Heart right ventricle (tissue), 16 donors: Measurements from ENCODE around the gene SPATA24. TPM values are rescaled to one million over a fixed set of nuclear protein-coding genes. Genes with fewer than 3 reads are reported as not detected.
"Not testable (repeated sequence)": the region's sequence is repeated elsewhere in the genome, so short reads cannot be mapped to it uniquely, and the experiment has no call there.

Source experiments
- ATAC-seq, 8 donors: fragments of 200-7000 bp; cut with Tn5 transposase; one replicate each; pipeline ENCODE4 v1.9.1; 2020; ENCODE audit warnings: mild to moderate bottlenecking in 8 of 8, moderate library complexity in 8 of 8, moderate number of reproducible peaks in 1 of 8
- DNase-seq, 2 donors: peaks; one replicate each; pipeline ENCODE4 v3.0.0-alpha.2; 2020
- H3K27ac ChIP-seq, 10 donors: fragments of 200-600 bp; sonication (generic) in 2 of 10; one replicate each; pipeline versions ENCODE4 v1.5.0 to v1.8.0; 2020 to 2022; ENCODE audit warnings: mild to moderate bottlenecking in 3 of 10
- H3K27me3 ChIP-seq, 7 donors: fragments of 200-600 bp; one replicate each; pipeline ENCODE4 v1.8.0; 2021 to 2022; ENCODE audit warnings: mild to moderate bottlenecking in 2 of 7
- H3K36me3 ChIP-seq, 9 donors: fragments of 200-600 bp; sonication (generic) in 1 of 9; one replicate each; pipeline versions ENCODE4 v1.5.0 to v1.8.0; 2020 to 2022; ENCODE audit warnings: mild to moderate bottlenecking in 2 of 9
- H3K4me1 ChIP-seq, 9 donors: fragments of 200-600 bp; sonication (generic) in 1 of 9; one replicate each; pipeline versions ENCODE4 v1.5.0 to v1.8.0; 2020 to 2022; ENCODE audit warnings: mild to moderate bottlenecking in 4 of 9
- H3K4me3 ChIP-seq, 10 donors: fragments of 200-600 bp; sonication (generic) in 2 of 10; one replicate each; pipeline versions ENCODE4 v1.5.0 to v1.8.0; 2020 to 2022; ENCODE audit warnings: mild to moderate bottlenecking in 7 of 10, moderate library complexity in 2 of 10
- H3K9me3 ChIP-seq, 11 donors: fragments of 200-600 bp in 10 of 11; sonication (generic) in 2 of 11; one replicate each; pipeline versions ENCODE4 v1.5.0 to v1.8.0; 2013 to 2022; ENCODE audit warnings: mild to moderate bottlenecking in 2 of 11, control low read depth in 1 of 11, moderate library complexity in 1 of 11
- WGBS, 2 donors: extraction: QIAGEN DNeasy Blood & Tissue Kit; methylation state at CpG; one replicate each; pipeline ENCODE4 v1.1.7; 2013; ENCODE audit warnings: inconsistent platforms in 1 of 2; 5-methylcytosine and 5-hydroxymethylcytosine counted together
- intact Hi-C, 10 donors: fragments of 100-400 bp; cut with DNase I; formaldehyde crosslinking; loops; one replicate each; pipeline versions ENCODE4 v1.11.1 to v1.14.2; 2022
- polyA plus RNA-seq, 2 donors: library from polyadenylated mRNA; stranded (reverse); fragments of 200-250 nt; gene quantifications; one replicate each; pipeline ENCODE4 v1.2.3, GENCODE V29; 2013
- total RNA-seq, 10 donors: library from RNA; stranded (reverse); fragmentation: NEBNext Ultra II Directional in 3 of 10; extraction: Animal tissue kit (Norgen Biotek cat#: 25700) in 3 of 10; gene quantifications; one replicate each; pipeline versions ENCODE4 v1.2.1 to v1.2.4, GENCODE V29; 2021 to 2023
- TF ChIP-seq, protein P1 (sequence below), 9 donors: fragments of 200-600 bp; sonication (generic) in 2 of 9; IDR thresholded peaks; one replicate each; pipeline versions ENCODE4 v1.5.0 to v1.8.0; 2021 to 2022; ENCODE audit warnings: antibody characterized with exemption in 9 of 9, mild to moderate bottlenecking in 5 of 9, moderate library complexity in 1 of 9
- donor health status: Arrhythmogenic right ventricular cardiomyopathy.
- donor health status: ischemic (EF 13 %, LVEDD 7.1; RV severe dilation, severe dysfunction).
- donor health status: healthy with polysubstance abuse.
- donor health status: DM: no; HTN: yes; CAD: no.
- donor health status: DM: no; HTN: no; CAD: no.
- donor health status: ischemic (EF 25% LVEDD 6.9; RV normal size, moderate dysfunction).
- donor health status: ischemic (EF 25% LVEDD 5.7; RV mildly dilated, moderate dysfunction).
- donor health status: healthy.
- donor health status: DM: yes; HTN: yes; CAD: no.
- donor health status: Ischemic cardiomyopathy.
- donor health status: ischemic (EF 35%, LVEDD 5.7; RV mildly dilated, moderate dysfunction).
- donor health status: nonischemic (EF 11% LVEDD 7.7; RV severe dilation, severe dysfunction).
- donor health status: DM: yes; HTN: yes; CAD: no.
- donor health status: PGD.
- donor health status: ischemic (EF 29% LVEDD 5.4; RV normal size, mild dysfunction).
- donor health status: nonischemic (EF 23%, LVEDD 6.1; RV moderate dilation, normal function).

The SPATA24 gene
- total and polyA plus RNA-seq, 12 donors = 11.8 to 37.5 (median 16.5) TPM

DNA sequence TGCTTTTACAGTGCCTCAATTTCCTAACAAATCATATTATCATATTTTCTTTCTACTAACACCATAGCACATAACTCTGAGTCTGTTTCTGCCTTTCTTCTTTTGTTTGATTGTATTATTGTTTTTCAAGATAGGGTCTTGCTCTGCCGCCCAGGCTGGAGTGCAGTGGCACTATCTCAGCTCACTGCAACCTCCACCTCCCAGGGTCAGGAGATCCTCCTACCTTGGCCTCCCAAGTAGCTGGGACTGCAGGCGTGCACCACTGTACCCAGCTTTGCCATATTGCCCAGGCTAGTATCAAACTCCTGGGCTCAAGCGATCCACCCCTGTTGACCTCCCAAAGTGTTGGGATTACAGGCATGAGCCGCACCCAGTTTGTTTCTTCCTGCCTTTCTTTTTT lies 43.5 kb downstream of the SPATA24 start:
- no peaks in the 10 kb centered on the region for H3K27me3 ChIP-seq
- H3K27ac ChIP-seq = no peak overlapping the region
- peaks cover 0 to 46% (median 20%) of the 10 kb centered on the region in 9 donors for H3K36me3 ChIP-seq
- no peaks in the 10 kb centered on the region for H3K9me3 ChIP-seq
- DNase-seq (no peak), ATAC-seq (no peak)
- TF ChIP-seq, protein P1, sequence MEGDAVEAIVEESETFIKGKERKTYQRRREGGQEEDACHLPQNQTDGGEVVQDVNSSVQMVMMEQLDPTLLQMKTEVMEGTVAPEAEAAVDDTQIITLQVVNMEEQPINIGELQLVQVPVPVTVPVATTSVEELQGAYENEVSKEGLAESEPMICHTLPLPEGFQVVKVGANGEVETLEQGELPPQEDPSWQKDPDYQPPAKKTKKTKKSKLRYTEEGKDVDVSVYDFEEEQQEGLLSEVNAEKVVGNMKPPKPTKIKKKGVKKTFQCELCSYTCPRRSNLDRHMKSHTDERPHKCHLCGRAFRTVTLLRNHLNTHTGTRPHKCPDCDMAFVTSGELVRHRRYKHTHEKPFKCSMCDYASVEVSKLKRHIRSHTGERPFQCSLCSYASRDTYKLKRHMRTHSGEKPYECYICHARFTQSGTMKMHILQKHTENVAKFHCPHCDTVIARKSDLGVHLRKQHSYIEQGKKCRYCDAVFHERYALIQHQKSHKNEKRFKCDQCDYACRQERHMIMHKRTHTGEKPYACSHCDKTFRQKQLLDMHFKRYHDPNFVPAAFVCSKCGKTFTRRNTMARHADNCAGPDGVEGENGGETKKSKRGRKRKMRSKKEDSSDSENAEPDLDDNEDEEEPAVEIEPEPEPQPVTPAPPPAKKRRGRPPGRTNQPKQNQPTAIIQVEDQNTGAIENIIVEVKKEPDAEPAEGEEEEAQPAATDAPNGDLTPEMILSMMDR (IDR thresholded peaks at IDR 0.05) = no peak
- peaks cover 0 to 18% (median 9%) of the 10 kb centered on the region in 9 donors for H3K4me1 ChIP-seq
- intact Hi-C loops = no loop called here
- 96% methylated on average over 4 of the region's 4 CpGs for WGBS, 2 donors
- H3K4me3 ChIP-seq = no peak overlapping the region

DNA sequence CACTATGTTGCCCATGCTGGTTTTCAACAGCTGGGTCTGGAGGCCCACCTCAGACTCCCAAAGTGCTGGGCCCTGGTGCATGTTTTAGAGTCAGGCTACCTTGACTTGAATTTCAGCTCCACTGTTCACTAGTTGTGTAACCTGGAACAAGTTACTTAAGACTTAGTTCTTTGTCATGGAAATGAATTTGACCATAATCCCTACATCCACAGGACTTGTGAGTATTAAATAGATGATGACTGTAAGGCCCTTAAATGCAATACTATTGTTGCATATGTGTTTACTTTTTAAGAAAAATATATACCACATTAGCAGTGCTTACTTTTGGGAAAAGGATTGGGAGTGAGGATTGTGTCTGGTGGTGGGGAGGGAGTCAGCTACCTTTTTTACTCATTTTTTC lies 45.8 kb downstream of the SPATA24 start:
- ATAC-seq = no peak
- intact Hi-C loops = no loop called here
- Histone ChIP-seq H3K4me1 (peaks cover 0 to 30% (median 10%) of the 10 kb centered on the region in 9 donors), H3K9me3 (peaks cover 0 to 7% (median 0%) of the 10 kb centered on the region in 11 donors), H3K27ac (no peak overlapping the region), H3K4me3 (no peak overlapping the region), H3K36me3 (peaks cover 0 to 33% (median 7%) of the 10 kb centered on the region in 9 donors), H3K27me3 (no peaks in the 10 kb centered on the region)
- no peak for DNase-seq
- TF ChIP-seq, protein P1 (IDR thresholded peaks at IDR 0.05) = no peak

DNA sequence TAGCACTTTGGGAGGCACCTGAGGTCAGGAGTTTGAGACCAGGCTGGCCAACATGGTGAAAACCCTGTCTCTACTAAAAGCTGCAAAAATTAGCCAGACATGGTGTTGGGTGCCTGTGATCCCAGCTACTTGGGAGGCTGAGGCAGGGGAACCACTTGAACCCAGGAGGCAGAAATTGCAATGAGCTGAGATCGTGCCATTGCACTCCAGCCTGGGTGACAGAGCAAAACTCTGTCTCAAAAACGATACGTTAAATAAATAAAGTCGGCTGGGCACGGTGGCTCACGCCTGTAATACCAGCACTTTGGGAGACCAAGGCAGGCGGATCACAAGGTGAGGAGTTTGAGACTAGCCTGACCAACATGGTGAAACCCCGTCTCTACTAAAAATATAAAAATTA lies 48.0 kb downstream of the SPATA24 start:
- H3K9me3 ChIP-seq, intact Hi-C loops, DNase-seq, H3K4me3 ChIP-seq, H3K27ac ChIP-seq, H3K27me3 ChIP-seq, ATAC-seq: not testable (repeated sequence)
- Histone ChIP-seq H3K36me3 (peaks cover 0 to 37% (median 7%) of the 10 kb centered on the region in 9 donors), H3K4me1 (peaks cover 0 to 43% (median 23%) of the 10 kb centered on the region in 9 donors)
- 95 to 96% methylated on average over 8 of the region's 8 CpGs for WGBS, 2 donors

DNA sequence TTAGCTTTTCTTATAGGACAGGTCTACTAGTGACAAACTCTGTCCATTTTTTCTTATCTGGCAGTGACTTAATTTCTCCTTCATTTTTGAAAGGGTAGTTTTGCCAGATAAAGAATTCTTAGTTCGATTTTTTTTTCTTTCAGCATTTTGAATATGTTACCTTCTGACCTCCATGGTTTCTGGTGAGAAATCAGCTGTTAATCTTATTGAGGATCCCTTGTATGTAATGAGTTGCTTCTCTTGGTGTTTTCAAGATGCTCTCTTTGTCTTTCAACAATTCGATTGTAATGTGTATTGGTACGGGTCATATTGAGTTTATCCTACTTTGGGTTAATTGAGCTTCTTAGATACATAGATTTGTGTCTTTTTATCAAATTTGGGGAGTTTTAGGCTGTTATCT lies 49.7 kb downstream of the SPATA24 start:
- ATAC-seq = no peak
- 94 to 95% methylated on average over 3 of the region's 3 CpGs for WGBS, 2 donors
- no peak overlapping the region for H3K4me3 ChIP-seq
- no peaks in the 10 kb centered on the region for H3K27me3 ChIP-seq
- no peak for DNase-seq
- H3K9me3 ChIP-seq = peaks cover 0 to 7% (median 0%) of the 10 kb centered on the region in 11 donors
- peaks cover 0 to 42% (median 7%) of the 10 kb centered on the region in 9 donors for H3K36me3 ChIP-seq
- no peak overlapping the region for H3K27ac ChIP-seq
- peaks cover 0 to 54% (median 28%) of the 10 kb centered on the region in 9 donors for H3K4me1 ChIP-seq
- intact Hi-C loops = no loop called here
- TF ChIP-seq, protein P1 (IDR thresholded peaks at IDR 0.05) = no peak

DNA sequence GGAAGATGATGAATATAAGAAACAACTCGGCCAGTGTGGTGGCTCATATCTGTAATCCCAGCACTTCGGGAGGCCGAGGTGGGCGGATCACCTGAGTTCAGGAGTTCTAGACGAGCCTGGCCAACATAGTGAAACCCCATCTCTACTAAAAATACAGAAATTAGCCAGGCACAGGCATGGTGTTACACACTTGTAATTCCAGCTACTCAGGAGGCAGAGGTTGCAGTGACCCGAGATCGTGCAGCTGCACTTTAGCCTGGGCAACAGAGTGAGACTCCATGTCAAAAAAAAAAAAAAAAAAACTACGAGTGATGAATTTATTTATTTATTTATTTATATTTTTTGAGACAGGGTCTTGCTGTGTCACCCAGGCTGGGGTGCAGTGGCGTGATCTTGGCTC lies 56.0 kb downstream of the SPATA24 start:
- WGBS, 2 donors = 89 to 93% methylated on average over 9 of the region's 9 CpGs
- H3K27ac ChIP-seq, H3K4me3 ChIP-seq, H3K9me3 ChIP-seq, ATAC-seq, intact Hi-C loops, H3K27me3 ChIP-seq, DNase-seq: not testable (repeated sequence)
- peaks cover 0 to 76% (median 35%) of the 10 kb centered on the region in 9 donors for H3K4me1 ChIP-seq
- peaks cover 0 to 30% (median 0%) of the 10 kb centered on the region in 9 donors for H3K36me3 ChIP-seq

Other genes starting within 250 kb of the SPATA24 start
- 10 to 100 TPM; 26.7 to 68.1 (median 43.4) TPM for gene SIL1, start 205.7 kb downstream of the SPATA24 start, total RNA-seq
- gene SIL1, start 205.7 kb downstream of the SPATA24 start, polyA plus RNA-seq = 10 to 100 TPM; 74.3 to 94.7 TPM
- gene MATR3, start 110.3 kb downstream of the SPATA24 start, total RNA-seq = 100 to 1,000 TPM; 122 to 209 (median 176) TPM
- gene MATR3, start 110.3 kb downstream of the SPATA24 start, polyA plus RNA-seq = 100 to 1,000 TPM in 1 of 2 donors, 10 to 100 TPM in 1; 86.8 to 134 TPM
- gene PAIP2, start 62.2 kb downstream of the SPATA24 start, total RNA-seq = 100 to 1,000 TPM; 126 to 173 (median 139) TPM
- gene PAIP2, start 62.2 kb downstream of the SPATA24 start, polyA plus RNA-seq = 100 to 1,000 TPM in 1 of 2 donors, 10 to 100 TPM in 1; 43.8 to 103 TPM
- under 1 TPM in 1 of 10 donors, not detected in 9; 0.19 TPM for gene SLC23A1, start 20.8 kb downstream of the SPATA24 start, total RNA-seq
- not detected for gene SLC23A1, start 20.8 kb downstream of the SPATA24 start, polyA plus RNA-seq
- 1 to 10 TPM in 3 of 10 donors, under 1 TPM in 7; 0.28 to 6.6 (median 0.65) TPM for gene MZB1, start 14.2 kb downstream of the SPATA24 start, total RNA-seq
- 1 to 10 TPM in 1 of 2 donors, under 1 TPM in 1; 0.67 to 1.5 TPM for gene MZB1, start 14.2 kb downstream of the SPATA24 start, polyA plus RNA-seq
- 10 to 100 TPM; 26.3 to 64.8 (median 37.3) TPM for gene PROB1, start 9.0 kb downstream of the SPATA24 start, total RNA-seq
- gene PROB1, start 9.0 kb downstream of the SPATA24 start, polyA plus RNA-seq = 10 to 100 TPM; 12.2 to 28.5 TPM
- gene DNAJC18, start 35.4 kb upstream of the SPATA24 start, total RNA-seq = 10 to 100 TPM in 9 of 10 donors, 1 to 10 TPM in 1; 9.5 to 21.1 (median 14.1) TPM
- 10 to 100 TPM in 1 of 2 donors, 1 to 10 TPM in 1; 3.4 to 12.7 TPM for gene DNAJC18, start 35.4 kb upstream of the SPATA24 start, polyA plus RNA-seq
- 10 to 100 TPM; 11.0 to 43.2 (median 17.9) TPM for gene ECSCR, start 58.7 kb upstream of the SPATA24 start, total RNA-seq
- gene ECSCR, start 58.7 kb upstream of the SPATA24 start, polyA plus RNA-seq = 10 to 100 TPM; 24.4 to 64.2 TPM
- gene SMIM33, start 66.9 kb upstream of the SPATA24 start, total RNA-seq = not detected
- not detected for gene SMIM33, start 66.9 kb upstream of the SPATA24 start, polyA plus RNA-seq
- gene STING1, start 78.7 kb upstream of the SPATA24 start, total RNA-seq = 100 to 1,000 TPM in 1 of 10 donors, 10 to 100 TPM in 9; 27.2 to 116 (median 55.7) TPM
- 10 to 100 TPM; 19.7 to 39.6 TPM for gene STING1, start 78.7 kb upstream of the SPATA24 start, polyA plus RNA-seq
- gene UBE2D2, start 157.2 kb upstream of the SPATA24 start, total RNA-seq = 100 to 1,000 TPM; 121 to 162 (median 141) TPM
- 100 to 1,000 TPM in 1 of 2 donors, 10 to 100 TPM in 1; 59.3 to 106 TPM for gene UBE2D2, start 157.2 kb upstream of the SPATA24 start, polyA plus RNA-seq
- 10 to 100 TPM; 30.7 to 51.6 (median 37.9) TPM for gene CXXC5, start 244.3 kb upstream of the SPATA24 start, total RNA-seq
- gene CXXC5, start 244.3 kb upstream of the SPATA24 start, polyA plus RNA-seq = 10 to 100 TPM; 28.7 to 31.4 TPM